IPS-11a (cell line): Measurements from ENCODE around the gene BAIAP2.

Source experiments
- H3K4me3 ChIP-seq: one replicate; pipeline ENCODE4 v1.5.1; 2013; ENCODE audit warnings: low read depth, low read length, control low read depth

The BAIAP2 gene

DNA sequence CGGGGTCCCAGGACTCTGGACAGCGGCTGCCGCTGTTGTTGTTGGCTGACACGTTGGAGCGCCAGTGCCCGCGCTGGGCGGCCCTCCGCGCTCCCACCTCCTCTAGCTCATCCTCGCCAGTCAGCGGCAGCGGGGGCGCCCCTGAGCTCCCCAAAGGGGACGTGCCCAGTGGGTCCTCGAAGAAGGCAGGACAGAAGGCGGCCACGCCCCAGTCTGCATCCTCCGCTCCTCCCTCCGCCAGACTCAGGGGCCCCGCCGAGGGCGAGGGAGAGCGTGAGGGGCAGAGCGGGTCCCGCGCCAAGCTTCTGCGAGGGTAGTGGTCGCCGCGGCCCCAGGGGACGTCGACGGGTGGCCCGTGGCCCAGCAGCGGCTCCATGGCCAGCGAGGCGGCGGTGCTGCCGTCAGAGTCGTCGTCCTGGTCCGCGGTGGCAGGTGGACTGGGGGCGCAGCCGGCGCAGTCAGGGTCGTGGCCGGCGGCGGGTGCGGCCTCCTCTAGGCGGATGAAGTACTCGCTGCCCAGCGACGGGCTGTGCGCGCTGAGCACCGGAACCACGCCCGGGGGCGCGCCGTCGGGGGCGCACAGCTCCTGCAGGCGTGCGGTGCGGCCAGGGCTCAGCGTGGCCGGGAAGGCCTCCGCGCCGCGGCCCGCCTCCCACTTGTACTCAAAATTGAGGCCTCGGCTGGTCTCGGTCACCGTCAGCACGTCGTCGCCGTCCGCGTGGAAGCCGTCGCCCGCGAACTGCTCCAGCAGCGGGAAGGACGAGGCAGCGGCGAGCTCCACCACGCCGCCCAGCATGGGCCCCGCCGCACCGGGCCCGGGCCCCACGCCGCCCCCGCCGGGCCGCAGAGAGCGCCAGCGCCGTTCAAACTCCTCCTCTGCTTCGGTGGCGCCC, 87.1 kb downstream of the BAIAP2 start:
- H3K4me3 ChIP-seq = no peak overlapping the region

DNA sequence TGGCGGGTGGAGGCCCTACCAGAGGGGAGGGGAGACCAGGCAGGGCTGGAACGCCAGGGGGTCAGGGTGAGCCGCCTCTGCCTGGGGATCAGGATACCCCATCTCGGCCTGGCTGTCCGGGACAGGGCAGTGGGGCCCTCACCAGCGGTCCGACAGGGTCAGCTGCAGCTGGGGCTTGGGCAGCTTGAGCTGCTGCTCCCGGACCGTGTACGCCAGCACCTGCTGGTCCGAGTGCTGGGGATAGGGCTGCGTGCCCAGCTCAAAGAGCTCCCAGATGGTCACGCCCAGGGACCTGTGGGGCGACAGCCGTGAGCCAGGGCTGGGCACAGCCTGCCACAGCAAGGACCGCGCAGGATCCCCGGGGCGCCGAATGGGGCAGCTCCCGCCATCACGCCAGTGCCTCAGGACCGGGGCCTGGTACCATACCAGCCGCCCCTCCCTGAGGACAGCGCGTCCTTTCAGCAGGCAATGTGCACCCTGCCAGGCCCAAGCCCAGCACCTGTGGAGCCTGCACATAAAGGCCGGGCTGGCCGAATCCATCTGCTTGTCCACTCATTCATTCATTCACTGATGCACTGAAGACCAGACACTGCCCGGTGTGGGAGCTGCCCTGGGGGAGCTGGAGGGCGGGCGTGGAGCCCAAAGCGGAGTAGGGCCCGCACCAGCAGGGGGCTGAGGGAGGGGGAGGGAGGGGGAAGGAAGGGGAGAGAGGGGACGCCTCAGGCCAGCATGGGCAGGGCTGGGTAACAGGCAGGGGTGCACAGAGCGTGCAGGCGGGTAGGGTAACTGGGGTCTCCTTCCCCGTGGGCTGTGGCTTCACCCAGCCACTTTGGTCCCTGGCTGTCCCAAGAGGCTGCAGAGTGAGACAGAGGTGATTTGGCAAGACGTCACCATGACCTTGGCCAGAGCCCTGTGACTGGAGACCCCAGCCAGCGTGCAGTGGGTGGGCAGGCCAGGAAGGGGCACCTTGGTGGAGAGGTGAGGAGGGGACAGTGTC, 88.4 kb downstream of the BAIAP2 start:
- H3K4me3 ChIP-seq = no peak overlapping the region

DNA sequence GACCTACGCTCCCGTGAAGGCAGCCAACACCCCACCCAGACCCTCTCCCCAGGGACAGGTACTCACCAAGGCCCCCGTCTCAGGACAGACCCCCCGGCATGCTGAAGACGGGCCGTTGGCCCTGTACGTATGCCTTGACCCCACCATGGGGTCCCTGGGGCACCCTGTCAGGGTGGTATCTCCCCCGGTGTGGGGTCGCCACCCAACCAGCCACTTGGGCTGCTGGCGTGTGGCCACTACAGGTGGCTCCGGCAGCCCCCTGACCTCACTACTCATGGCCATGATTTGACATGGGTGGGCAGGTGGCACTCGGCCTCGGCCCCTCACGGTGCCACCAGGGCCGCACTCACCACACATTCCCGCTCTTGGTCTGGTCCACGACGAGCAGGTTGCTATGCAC, 89.4 kb downstream of the BAIAP2 start:
- no peak overlapping the region for H3K4me3 ChIP-seq

DNA sequence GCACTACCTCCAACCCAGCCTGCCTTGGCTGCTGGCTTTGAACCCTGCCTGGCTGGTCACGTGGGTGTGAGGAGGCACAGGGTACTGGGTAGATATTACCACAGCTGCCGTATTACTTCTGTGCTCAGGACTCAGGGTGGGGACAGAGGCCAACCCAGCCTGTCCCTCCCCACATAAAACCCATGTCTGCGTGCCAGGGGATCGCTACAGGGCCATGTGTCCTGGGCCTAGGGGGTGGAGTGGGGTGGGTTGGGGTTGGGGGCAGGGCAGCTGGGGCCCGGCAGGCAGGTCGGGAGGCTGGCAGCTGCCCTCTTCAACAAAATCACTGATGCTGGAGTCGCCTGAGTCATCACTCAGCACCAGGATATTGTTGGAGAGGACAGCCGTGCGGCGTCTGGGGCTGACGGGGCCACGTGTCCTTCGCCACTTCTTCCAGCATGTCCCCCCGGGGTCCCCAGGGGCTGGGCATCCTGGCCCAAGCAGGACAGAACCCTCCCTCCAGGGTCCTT, 90.7 kb downstream of the BAIAP2 start:
- H3K4me3 ChIP-seq = no peak overlapping the region

DNA sequence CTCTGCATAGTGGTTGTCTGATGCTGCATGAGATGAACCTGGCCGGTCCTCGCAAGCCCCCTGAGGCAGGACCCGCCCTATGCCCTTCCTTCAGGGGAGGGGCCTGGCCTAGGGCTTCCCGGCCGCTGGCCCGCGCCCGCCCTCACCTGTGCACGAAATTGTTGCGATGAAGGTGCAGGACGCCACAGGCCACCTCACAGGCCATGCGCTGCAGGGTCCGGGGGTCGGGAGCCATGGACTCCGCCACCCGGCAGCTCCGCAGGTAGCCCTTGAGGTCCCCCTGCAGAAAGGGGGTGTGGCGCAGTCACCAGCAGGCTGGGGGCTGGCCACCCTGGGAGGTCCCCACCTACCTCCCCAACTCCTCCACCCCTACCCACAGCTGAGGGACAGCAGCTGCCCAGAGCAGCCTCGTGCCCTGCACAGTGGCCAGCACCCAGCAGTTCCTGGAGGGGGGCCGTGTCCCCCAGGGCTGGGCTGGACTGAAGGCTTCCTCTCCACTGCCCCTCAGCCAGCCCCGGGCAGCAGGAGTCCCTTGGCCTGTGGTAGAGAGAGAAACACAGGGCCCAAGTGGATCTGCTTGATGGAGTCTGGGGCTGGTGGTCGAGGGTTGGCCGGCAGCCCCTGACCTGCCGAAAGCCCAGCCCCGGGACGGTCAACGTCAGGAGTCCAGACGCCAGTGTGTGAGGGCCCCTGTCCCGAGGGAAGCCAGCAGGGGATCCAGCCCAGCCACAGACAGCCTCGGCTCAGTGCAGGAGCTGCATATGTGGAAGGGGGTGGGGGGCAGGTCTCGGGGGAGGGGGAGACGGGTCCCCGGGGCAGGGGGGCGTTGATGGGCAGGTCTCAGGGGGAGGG, 91.6 kb downstream of the BAIAP2 start:
- no peak overlapping the region for H3K4me3 ChIP-seq

DNA sequence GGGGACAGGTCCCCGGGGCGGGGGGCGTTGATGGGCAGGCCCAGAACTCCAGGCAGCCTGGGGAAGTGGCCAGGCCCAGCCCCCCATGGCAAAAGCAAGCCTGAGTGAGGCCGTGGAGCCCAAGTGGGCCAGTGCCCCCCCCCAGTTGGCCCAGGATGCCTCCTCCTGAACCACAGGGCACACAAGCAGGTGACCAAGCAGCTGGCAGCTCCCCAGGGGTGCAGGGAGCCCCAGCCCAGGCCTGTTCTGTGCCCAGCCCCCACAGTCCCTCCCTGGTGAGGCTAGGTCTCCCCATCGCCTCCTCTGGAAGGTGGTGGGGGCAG, 92.1 kb downstream of the BAIAP2 start:
- H3K4me3 ChIP-seq = no peak overlapping the region

DNA sequence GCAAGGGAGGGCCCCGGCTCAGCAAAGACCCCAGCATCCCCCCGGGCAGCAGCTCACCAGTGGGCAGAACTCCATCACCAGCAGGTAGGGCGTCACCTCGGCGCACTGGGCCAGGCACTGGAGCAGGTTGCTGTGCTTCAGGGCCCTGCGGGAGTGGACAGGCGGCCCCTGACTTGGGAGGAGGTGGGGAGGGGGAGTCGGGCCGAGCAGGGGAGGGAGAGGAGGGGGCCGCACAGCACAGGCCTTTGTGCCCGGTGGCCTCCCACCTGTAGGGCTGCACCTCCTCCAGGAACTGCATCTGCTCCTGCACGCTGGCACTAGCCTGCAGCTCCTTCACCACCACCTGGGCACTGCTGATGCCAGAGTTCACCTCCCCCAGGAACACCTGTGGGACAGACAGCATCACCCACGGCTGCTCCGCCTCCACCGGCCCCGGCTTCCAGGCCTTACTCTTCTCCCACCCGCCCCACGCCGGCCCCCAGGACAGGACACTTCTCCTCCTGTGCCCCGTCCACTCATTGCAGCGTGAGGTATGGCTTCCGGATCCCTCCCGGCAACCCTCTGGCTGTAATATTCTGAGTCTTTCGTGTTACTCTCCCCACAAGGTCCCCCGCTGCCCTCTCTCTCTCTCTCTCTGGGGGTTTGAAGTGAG, 92.7 kb downstream of the BAIAP2 start:
- no peak overlapping the region for H3K4me3 ChIP-seq

DNA sequence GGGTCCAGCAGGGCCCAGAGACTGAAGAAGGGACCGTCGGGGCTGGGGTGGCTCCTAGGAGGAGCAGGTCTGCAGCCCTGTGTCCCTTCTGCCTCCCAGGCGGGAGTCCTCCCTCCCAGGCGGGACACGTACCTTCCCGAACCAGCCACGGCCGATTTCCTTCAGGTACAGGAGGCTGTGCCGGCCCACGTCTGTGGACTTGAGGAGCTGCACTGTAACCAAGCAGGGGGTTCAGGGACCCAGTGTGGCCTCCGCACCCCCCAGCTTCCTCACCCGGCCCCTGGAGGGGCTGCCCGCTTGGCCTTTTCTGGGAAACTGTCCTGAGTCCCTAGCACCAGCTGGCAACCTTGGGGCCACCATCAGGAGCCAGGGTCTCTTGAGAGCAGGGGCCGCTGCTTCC, 93.4 kb downstream of the BAIAP2 start:
- no peak overlapping the region for H3K4me3 ChIP-seq

DNA sequence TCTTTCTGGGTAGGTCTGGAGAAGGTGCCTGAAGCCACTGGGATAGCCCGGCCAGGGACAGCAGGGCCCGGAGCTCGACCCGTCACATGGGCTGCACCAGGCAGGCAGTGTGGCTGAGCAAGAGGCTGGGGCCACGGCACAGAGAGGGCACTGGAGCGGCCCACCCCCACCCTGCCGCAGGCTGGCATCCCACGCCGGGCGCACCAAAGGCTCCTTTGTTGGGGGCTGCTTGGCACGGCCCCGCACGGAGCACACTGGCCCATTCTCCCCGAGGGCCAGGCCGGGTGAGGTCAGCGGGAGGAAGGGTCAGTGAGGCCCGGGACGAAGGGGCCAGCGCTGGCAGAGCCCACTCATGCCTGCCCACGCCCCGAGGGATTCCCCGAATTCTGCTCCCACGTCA, 93.8 kb downstream of the BAIAP2 start:
- no peak overlapping the region for H3K4me3 ChIP-seq

DNA sequence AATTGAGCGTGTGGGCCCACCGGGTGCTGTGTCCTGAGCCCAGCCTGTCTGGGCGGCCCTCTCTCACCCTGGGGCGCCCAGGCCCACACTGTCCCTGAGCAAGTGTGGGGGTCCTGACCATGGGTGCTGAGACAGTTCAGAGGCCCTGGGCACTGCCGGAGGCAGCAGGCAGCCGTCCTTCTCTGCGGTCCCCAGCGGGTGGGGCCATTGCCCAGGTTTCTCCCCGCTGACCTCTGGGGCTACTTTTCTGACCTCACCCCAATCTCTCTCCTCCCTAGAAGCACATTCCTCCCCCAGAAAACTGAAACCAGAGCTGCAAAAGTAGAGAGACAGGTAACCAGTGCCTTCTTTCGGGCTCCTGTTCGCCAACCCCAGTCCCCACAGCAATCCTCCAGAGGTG, 94.3 kb downstream of the BAIAP2 start:
- no peak overlapping the region for H3K4me3 ChIP-seq

DNA sequence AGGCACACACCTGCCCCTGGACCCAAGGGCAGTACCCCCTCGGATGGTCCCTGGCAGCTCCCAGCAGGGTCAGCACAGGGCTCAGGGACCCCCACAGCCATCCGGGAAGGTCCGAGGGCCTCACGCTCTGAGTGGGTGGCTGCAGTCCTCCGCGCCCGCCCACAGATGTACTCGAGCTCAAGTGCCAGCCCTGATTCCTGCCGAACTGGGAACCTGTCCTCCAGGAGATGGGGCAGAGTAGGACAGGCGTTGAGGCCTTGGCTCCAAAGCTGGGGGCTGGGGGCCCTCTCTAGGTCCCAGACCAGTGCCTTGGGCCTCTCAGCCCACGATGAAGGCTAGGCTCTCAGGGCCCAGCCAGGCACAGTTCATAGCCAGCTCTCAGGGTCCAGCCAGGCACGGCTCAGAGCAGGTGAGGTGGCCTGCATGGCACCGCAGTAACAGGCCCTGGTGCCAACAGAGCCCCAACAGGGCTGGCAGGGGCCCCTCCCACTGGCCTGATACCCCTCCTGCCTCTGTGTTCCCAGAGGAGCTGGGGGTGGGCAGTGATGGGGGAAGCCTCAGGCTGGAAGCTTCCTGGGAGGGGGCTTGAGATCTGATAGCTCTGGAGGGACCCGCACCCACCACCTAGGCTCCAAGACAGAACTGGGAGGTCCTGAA, 94.9 kb downstream of the BAIAP2 start:
- H3K4me3 ChIP-seq = no peak overlapping the region

DNA sequence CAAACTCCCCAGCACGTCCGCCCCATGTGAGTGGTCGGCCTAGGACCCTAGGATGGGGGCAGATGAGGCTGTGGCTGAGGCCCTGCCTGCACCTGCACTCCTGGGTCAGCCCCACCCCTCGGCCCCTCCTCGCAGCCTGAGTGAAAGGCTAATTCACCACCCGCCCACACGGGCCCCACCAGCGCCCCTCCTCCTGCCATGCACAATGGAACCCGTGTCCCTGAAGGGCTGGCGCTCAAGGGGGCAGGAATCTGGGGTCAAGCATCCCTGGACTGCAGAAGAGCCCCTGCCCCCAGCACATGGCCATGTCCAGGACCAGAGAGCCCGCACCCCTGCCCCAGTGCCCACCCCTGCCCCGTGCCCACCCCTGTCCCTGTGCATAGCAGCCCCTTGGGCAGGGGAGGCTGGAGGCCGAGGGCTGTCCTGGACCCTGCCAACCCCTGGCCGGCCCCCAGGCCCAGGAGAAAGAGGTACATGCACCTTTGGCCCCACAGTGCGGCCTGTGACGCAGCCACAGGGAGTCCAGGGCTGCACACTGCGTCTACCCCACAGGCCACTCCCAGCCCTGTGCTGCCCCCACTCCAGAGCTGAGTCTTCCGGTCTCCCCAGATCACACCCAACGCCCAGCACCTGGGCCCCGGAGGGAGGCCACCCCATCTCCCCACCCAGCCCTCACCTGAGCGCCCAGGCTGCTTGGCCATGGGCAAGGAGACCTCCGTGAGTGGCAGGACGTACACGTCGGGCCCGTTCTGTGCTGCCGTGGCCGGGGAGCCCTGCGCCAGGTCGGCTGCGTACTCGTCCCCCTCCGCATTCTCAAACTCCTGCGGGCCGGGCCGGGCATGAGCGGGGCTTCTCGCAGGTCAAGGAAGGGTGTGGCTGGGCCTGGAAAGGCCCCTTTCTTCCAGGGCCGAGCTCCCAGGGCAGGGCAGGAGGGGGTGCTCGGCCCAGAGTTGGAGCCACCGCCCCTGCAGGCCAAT, 95.7 kb downstream of the BAIAP2 start:
- H3K4me3 ChIP-seq = no peak overlapping the region

DNA sequence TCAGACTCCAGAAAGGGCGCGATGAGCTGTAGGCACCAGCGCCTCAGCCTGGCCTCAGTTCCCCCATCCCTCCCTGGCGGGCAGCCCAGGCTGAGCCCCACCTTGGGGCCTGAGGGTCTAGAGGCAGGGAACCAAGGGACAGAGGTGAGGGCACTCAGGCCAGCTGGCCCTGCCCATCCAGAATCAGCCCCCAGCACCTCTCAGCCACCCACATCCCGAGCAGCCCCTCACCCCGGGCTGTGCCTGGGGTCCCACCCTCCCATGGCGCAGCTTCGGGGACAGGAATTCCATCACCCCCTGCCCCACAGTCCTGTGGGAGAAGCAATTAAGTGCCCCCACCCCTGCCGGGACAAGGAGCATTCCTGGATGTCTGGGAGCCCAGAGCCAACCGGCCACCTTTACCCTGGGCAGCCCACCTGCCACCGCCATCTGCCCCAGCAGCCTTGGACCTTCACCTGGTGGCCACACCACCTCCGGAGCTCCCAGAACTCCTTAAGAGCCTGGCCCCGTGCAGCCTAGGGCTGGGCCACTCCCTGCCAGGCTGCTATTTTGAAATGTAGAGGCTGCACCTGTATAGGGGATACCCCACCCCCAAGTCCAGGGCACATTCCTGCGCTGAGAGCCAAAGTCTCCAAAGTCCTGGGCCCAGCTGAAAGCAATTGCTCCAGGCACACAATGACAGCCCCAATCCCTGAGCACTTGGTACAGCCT, 96.7 kb downstream of the BAIAP2 start:
- H3K4me3 ChIP-seq = no peak overlapping the region

DNA sequence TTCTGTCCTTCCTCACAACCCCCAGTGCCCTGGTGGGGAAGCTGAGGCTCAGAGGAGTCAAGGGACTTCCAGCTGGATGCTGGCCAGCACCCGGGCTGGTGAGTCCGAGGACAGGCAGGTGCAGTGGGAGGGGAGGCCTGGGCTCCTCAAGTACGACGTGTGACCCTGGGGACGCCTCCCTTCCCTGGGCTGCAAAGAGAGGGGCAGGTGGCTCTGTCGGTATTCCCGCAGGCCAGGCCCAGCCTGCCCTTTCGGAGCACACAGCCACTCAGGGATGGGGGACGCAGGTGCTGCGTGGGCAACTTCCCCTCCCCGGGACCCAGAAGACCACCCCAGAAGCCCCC, 97.2 kb downstream of the BAIAP2 start:
- H3K4me3 ChIP-seq = no peak overlapping the region

DNA sequence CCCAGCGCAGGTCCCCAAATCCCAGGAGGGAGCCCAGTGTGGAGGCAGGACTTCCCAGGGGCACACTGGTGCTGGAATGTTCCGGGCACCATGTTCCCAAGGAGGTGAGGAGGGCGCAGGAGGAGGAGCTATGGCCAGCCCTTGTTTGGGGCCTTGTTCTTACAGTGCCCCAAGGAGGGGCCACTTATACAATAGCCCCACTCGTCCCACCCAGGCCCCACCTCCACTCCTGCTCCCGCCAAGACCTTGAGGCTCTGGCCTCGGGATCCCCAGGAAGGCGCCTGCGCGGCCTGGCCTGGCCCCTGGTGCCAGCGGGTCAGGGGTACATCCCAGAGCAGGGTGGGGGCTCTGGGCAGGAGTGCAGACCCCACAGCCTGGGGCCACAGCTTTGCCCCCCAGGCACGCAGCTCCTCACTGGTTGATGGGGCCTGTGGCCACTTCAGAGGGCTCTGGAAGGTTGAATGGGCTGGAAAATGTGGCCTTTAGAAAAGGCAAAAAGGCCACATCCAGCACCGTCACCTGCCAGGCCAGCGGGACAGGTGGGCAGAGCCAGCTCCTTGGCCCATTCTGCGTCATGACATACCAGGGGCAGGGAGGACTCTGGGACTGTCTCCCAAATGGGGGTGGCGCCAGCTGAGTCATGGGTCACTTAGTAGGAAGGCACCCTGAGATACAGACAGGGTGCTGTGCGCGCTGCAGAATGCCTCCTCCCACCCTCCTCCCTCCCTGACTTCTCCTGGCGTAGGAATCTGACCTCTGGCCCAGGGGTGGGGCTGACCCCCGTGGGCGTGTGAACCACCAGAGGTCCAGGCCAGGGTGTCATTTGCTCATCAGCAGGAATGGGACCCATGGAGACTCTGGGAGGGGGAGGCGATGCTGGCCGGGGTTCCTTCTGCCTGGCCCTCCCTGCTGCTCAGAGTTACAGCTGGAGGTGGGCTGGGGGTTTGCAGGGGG, 98.1 kb downstream of the BAIAP2 start:
- H3K4me3 ChIP-seq = no peak overlapping the region

DNA sequence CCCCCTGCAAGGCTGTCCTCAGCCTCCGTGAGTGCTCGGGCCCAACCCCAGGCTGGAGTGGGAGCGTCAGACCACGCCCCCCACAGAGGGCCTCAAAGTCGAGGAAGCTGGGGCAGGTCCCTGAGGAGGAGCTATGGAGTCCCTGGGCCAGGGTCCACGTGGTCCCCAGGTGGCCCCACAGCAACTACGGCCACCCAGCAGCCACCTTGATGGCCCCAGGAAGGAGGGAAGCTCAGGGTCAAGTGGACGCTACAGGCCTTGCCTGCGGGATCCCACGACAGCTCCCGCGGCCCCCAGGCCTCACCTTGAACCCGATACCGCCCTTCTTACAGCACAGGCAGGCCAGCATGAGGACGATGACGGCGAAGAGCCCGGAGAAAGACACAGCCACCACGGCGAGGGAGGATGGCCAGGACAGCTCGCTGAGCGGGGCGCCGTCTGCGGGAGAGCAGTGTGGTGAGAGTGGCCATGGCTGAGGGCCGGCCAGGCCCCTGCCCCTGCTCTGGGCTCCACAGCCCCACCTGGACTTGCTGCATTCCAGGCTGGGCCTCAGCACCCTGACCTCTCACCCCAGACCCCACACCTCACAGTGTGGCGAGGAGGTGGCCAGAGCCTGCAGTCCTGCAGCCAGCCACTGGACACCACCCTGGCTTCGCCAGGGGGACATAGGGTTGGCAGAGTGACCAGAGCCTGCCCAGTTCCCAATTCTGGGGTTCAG, 99.3 kb downstream of the BAIAP2 start:
- no peak overlapping the region for H3K4me3 ChIP-seq
